SKM-1 treated with dmso at 0.1 percent for 144 hours (cell line): Measurements from ENCODE around the gene IFT81.
"Not testable (repeated sequence)": the region's sequence is repeated elsewhere in the genome, so short reads cannot be mapped to it uniquely, and the experiment has no call there.

Source experiments
- DNase-seq: peaks from one replicate; lab custom pipeline; 2025; ENCODE audit not compliant: unreplicated experiment; lab: John Stamatoyannopoulos, UW

IFT81 gene

GRCh38 chr12:110107369-110108281, 16.5 kb upstream of the IFT81 start:
- DNase-seq, result no peak

GRCh38 chr12:110108309-110109036, 15.7 kb upstream of the IFT81 start:
- DNase-seq, result no peak

DNA sequence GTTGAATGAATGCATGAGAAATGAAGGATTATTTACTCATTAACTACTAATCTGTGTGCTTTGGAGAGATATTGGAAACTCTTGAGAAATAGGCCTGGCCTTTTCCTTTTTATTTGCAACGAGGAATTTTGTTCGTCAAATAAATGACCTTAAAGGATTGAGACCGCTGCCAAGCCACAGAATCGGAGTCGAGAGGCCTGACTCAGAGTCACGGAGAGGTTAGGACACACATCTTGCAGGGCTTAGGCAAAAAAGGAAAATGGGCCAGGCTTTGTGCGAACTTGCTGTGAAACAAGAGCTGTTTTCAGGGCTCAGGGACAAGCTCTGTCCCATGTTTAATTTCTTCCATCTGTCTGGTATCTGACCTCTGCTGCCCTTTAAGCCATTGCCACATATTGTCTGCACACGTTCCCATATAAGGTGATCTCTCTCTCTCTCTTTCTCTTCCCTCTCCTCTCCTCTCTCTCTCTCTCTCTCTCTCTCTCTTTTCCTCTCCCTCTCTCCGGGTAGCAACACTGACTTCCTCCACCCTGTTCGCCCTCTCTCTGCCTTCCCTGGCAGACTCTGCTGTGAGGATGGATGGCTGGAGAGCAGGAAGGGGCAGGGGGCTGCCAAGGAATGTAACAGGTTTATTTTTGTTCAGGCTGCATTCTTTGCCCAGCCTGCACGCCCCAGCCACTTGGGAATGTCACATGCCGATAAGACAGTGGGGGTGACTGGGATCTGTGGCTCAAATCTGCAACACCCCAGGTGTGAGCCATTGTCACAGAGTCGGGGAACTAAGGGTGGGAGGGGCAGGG, 14.9 kb upstream of the IFT81 start:
- DNase-seq, result peak; percentile 34

- no peak for DNase-seq
Measured at GRCh38 chr12:110109837-110110535, 14.2 kb upstream of the IFT81 start.

DNA sequence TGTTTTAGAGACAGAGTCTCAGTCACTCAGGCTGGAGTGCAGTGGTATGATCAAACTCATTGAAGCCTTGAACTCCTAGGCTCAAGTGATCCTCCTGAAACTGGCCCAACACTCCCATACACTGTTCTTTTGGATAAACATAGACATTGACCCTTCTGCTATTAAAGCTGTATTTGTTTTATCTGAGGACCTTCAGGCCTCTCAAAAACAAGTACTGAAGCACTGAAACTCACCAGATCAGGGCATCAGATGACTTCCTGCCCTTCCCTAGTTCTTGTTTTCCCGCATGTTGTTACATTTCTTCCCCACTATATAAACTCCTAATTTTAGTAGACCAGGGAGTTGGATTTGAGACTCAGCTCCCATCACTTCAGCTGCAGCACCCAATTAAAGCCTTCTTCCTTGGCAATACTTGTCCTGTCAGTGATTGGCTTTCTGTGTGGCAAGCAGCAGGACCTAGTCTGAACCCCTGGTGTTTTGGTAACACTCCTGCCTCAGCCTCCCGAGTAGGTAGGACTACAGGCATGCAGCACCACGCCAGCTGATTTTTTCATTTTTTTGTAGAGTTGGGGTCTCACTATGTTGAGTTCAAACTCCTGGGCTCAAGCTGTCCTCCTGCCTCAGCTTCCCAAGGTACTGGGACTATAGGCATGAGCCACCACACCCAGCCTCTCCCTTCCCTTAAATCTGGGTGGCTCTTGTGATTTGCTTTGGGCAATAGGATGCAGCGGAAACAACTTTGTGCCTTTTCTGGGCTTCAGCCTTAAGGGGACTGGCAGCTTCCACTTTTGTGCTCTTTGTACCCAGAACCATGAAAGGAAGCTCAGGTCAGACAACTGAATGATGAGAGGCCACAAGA, 12.5 kb upstream of the IFT81 start:
- DNase-seq, result no peak

DNA sequence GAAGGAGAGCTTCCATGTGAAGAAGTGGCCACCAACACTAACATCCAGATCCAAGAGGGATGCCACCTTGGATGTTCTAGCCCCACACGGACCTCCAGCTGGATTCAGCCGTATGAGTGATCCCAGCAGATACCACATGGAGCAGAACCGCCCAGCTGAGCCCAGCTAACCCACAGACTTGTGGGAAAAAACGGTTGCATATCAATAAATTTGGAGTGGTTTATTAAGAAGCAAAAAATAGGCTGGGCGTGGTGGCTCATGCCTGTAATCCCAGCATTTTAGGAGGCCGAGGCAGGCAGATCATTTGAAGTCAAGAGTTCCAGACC, 11.9 kb upstream of the IFT81 start:
- no peak for DNase-seq

DNA sequence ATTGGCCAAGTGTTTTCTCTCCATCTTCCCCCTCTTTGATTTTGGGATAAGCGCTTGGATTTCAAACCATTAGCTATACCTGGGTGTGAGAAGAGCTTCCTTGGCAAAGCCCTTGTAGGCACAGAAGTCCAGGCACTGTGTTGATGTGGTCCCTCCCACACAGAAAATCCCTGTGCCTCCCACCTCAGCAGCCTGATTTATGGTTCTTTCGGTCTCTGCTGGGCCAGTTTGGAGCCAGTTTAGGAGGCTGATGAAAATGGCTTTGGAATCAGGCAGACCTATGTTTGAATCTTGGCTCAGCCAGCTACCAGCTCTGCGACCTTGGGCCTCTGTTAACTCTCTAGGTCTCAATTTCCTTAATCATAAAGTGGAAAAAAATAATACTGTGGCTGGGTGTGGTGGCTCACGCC, 9.6 kb upstream of the IFT81 start:
- DNase-seq, result no peak

DNA sequence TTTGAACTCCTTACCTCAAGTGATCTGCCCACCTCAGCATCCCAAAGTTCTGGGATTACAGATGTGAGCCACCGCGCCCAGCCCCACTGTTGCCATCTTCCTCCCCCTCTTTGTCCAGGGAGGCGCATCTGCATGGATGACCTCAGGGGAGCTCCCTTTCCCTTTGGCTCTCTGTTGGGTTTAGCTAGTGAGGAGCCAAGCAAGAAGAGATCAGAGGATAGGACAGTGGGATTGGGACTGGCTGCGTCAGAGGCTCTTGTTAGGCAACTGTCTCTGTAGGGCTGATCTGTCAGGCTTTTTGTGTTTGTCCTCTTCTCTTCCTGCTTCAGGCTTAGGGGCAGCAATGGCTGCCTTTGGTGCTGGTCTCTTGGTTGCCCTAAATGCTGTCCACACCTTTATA, 8.5 kb upstream of the IFT81 start:
- DNase-seq, result no peak

DNA sequence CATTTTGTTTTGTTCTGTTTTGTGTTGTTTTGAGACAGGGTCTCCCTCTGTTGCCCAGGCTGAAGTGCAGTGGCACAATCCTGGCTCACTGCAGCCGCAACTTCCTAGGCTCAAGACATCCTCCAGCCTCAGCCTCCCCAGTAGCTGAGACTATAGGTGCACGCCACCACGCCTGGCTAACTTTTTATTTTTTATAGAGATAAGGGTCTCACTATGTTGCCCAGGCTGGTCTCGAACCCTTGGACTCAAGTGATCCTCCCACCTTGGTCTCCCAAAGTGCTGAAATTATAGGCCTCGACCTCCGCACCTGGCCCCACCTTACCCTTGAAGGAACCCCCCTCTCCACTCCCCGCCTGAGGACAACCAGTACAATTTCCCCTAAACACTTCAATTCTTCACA, 7.5 kb upstream of the IFT81 start:
- DNase-seq, result no peak

DNA sequence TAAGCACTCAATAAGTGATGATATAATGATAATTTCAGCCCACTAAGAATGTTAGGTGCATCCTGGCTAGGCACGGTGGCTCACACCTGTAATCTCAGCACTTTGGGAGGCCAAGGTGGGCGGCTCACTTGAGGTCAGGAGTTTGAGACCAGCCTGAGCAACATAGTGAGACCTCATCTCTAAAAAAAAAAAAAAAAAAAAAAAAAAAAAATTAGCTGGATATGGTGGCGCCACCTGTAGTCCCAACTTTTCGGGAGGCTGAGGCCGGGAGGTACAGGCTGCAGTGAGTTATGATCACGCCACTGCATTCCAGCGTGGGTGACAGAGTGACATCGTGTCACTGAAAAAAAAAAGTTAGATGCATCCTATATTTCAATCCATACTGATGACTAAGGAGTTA, 6.9 kb upstream of the IFT81 start:
- not testable (repeated sequence) for DNase-seq

DNA sequence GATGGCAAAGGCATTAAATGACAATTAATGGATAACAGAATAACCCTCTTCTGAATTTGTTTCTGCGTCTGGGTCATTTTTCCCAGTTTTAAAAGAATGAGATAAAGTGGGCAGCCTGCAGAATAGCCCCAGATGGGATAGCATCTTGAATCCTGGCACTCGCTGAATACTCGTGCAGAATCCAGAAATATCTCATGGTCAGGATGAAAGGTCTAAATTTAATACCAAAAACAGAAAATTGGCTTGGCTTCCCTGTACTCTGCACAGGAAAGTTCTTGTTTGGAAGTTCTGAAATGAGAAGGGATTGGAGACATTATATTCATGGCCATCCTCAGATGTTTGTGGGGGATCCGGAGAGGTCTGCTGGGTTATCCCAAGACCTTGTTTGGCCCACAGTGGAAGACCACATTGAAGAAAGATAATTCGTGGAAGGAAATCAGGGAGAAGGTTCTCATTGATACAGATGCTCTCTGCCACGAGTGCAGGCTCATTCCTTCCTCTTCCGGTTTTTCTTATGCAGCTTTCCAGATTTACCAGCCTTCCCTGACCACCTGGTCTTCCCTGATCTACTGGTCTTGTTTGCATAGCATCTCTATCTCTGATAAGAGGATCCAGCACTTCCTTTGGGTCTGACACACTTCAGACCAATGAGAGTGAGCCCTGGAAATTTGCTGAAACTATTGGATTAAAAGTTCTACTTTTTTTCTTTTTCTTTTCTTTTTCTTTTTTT, 6.0 kb upstream of the IFT81 start:
- no peak for DNase-seq

GRCh38 chr12:110122929-110123328, 1.2 kb upstream of the IFT81 start:
- no peak for DNase-seq

GRCh38 chr12:110123919-110124268, 263 bp upstream of the IFT81 start:
- no peak for DNase-seq

GRCh38 chr12:110126557-110126956, 2.4 kb downstream of the IFT81 start:
- no peak for DNase-seq

DNA sequence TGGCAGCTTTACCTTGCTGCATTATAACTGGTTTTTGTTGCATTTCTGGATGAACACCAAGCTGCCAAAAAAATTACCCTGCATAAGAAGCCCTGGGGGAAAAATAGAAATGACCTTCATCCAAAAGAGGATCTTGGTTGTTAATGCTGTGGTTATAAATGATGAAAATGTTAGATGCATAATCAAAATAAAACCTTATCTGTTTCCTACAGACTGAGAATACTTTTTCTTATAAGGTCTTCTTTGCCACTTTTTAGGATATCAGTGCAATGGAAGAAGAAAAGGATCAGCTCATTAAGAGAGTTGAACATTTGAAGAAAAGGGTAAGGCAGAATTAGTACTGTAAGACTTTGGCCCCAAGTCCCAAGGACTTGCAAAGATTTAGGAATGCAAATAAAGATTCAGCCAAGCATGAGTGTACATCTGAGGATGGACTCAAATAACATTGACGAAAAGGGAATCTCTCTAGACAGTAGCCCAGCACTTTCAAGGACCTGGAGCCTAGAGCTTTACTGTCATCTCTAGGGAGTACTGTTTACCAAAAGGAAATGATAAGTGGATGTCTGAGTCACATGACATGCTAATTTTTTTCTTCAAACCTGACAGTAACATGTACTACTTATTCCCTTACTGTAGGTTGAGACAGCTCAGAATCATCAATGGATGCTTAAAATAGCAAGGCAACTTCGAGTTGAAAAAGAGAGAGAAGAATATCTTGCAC, 10.7 kb downstream of the IFT81 start:
- DNase-seq, result no peak

DNA sequence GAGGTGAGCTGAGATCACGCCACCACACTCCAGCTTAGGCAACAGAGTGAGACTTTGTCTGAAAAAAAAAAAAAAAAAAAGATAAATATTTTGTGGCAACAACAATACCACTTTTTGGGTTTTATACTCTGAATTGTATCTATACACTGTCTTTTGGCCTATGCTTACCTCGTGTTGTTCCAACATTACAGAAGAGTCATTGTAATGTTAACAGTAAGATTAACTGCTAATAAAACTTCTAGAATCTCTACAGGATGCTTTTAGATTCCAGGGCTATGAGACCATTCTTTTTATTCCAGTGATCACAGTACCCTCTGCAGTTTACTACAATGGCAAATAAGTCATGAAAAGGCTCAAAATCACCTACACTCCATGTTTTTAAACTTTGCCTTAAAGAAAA, 11.6 kb downstream of the IFT81 start:
- DNase-seq, result no peak

DNA sequence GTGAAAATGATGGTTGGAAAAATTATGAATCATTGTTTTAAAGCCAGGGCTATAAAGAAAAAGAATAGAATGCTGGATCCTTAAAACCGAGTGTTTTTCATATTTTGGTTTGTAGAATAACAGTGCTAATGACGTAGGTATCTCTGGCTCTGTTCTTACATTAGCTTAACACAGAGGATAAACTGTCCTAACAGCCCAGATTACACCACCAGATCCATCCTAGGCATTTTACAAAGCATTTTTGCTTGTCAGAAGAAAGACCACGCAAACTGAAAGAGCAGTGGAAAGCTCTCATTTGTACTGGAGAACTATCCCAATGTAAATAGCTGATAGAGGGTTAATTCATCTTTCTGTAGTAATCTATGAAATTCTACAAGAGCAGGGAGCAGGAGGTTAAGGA, 13.6 kb downstream of the IFT81 start:
- DNase-seq, result no peak

GRCh38 chr12:110141389-110141788, 17.2 kb downstream of the IFT81 start:
- no peak for DNase-seq

DNA sequence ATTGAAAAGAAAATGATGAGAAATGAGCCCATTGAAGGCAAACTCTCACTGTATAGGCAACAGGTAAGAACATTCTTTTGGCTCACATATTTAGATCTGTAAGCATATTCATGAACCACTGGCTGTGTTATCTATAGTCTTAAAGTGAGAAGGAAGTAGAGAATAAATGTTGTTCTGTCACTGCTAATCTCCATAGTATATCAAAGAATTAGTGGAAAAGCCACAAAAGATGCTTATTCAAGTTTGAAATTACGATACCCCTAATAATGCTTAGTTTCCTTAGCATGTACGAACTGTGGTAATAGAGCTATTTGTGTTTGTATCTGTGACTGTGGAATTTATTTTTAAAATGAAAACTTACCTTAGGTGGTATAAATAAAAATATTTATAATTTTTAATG, 22.8 kb downstream of the IFT81 start:
- DNase-seq, result no peak
